ENCODE measurements around the gene OR9A2.

The OR9A2 gene, protein sequence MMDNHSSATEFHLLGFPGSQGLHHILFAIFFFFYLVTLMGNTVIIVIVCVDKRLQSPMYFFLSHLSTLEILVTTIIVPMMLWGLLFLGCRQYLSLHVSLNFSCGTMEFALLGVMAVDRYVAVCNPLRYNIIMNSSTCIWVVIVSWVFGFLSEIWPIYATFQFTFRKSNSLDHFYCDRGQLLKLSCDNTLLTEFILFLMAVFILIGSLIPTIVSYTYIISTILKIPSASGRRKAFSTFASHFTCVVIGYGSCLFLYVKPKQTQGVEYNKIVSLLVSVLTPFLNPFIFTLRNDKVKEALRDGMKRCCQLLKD

GRCh38 chr7:143027032-143027431 lies at the start of gene OR9A2:
OR9A2 (minus strand) TSS chr7:143027132; CDS start chr7:143027132, 0 bp downstream.
- H3K36me3 Mint-ChIP-seq (ENCODE audit: insufficient read depth) = peaks cover 3% of the 10 kb centered on the region
- H3K9me3 Mint-ChIP-seq = no peaks in the 10 kb centered on the region
- no peaks in the 10 kb centered on the region for H3K4me1 Mint-ChIP-seq

GRCh38 chr7:143074141-143074540 lies 47.2 kb upstream of the OR9A2 start:
- Mint-ChIP-seq H3K27me3 (peaks cover 74% of the 10 kb centered on the region), H3K27ac (ENCODE audit: low read depth) (no peak overlapping the region), H3K4me1 (no peaks in the 10 kb centered on the region), H3K4me3 (no peak overlapping the region), H3K36me3 (ENCODE audit: insufficient read depth) (no peaks in the 10 kb centered on the region), H3K9me3 (no peaks in the 10 kb centered on the region)
- ATAC-seq (replicated peaks; ENCODE audit: extremely low read depth, poor library complexity, severe bottlenecking) (no peak), DNase-seq (ENCODE audit: low spot score in 2 of 2) (no peak)

More at GRCh38 chr7:143027032-143027431, at the start of gene OR9A2:
- peaks cover 67% of the 10 kb centered on the region for H3K27me3 Mint-ChIP-seq
- no peak within 1 kb of the TSS for H3K27ac Mint-ChIP-seq (ENCODE audit: low read depth)
- no peak for ATAC-seq (replicated peaks; ENCODE audit: extremely low read depth, poor library complexity, severe bottlenecking)
- no peak for DNase-seq (ENCODE audit: low spot score in 2 of 2)
- H3K4me3 Mint-ChIP-seq = no peak within 1 kb of the TSS

DNA sequence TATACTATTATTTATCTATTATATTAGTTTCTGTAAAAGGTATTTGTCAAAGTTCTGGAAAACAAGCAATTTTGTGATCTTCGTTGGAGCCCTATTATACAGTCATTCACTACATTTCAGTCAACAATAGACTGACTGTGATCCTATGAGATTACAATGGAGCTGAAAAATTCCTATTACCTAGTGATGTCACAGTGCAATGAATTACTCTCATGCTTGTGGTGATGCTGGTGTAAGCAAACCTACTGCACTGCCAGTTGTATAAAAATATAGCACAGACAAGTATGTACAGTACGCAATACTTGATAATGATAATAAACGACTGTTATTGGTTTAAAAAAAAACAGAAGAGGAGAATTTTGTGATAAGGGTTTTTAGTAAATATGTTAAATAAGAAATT lies 46.6 kb upstream of the OR9A2 start:
- DNase-seq (ENCODE audit: low spot score in 2 of 2) (no peak), ATAC-seq (replicated peaks; ENCODE audit: extremely low read depth, poor library complexity, severe bottlenecking) (no peak)
- no peaks in the 10 kb centered on the region for H3K4me1 Mint-ChIP-seq
- H3K4me3 Mint-ChIP-seq = no peak overlapping the region
- no peaks in the 10 kb centered on the region for H3K36me3 Mint-ChIP-seq (ENCODE audit: insufficient read depth)
- peaks cover 74% of the 10 kb centered on the region for H3K27me3 Mint-ChIP-seq
- no peaks in the 10 kb centered on the region for H3K9me3 Mint-ChIP-seq
- H3K27ac Mint-ChIP-seq (ENCODE audit: low read depth) = no peak overlapping the region

GRCh38 chr7:143069912-143070500 lies 43.1 kb upstream of the OR9A2 start:
- H3K4me3 Mint-ChIP-seq = no peak overlapping the region
- no peak for ATAC-seq (replicated peaks; ENCODE audit: extremely low read depth, poor library complexity, severe bottlenecking)
- H3K27me3 Mint-ChIP-seq = peaks cover 44% of the 10 kb centered on the region
- H3K27ac Mint-ChIP-seq (ENCODE audit: low read depth) = no peak overlapping the region
- H3K36me3 Mint-ChIP-seq (ENCODE audit: insufficient read depth) = no peaks in the 10 kb centered on the region
- no peaks in the 10 kb centered on the region for H3K4me1 Mint-ChIP-seq
- H3K9me3 Mint-ChIP-seq = no peaks in the 10 kb centered on the region
- no peak for DNase-seq (ENCODE audit: low spot score in 2 of 2)

GRCh38 chr7:143068446-143068845 lies 41.5 kb upstream of the OR9A2 start:
- no peak for DNase-seq (ENCODE audit: low spot score in 2 of 2)
- Mint-ChIP-seq H3K27ac (ENCODE audit: low read depth) (no peak overlapping the region), H3K9me3 (no peaks in the 10 kb centered on the region), H3K4me1 (no peaks in the 10 kb centered on the region), H3K36me3 (ENCODE audit: insufficient read depth) (no peaks in the 10 kb centered on the region), H3K27me3 (peaks cover 30% of the 10 kb centered on the region), H3K4me3 (no peak overlapping the region)
- ATAC-seq (replicated peaks; ENCODE audit: extremely low read depth, poor library complexity, severe bottlenecking) = no peak

DNA sequence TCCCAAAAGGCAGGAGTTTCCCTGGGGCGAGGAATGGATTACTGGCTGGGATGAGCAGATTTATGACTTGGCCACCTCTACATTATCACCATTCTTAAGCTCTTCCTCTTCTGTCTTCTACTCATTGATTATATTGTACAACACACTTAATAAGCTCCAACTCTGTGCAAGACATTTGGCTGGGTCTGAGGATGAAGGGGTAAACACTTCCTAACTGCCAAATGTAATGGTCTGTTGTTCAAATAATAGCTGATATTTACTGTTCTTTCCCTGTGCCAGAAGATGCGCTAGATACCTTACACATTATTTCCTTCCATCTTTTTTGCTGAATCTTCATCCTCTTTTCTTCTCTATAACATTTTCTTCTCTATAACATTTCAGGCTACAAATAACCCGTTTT lies 36.8 kb upstream of the OR9A2 start:
- H3K36me3 Mint-ChIP-seq (ENCODE audit: insufficient read depth) = no peaks in the 10 kb centered on the region
- no peak overlapping the region for H3K4me3 Mint-ChIP-seq
- DNase-seq (ENCODE audit: low spot score in 2 of 2) = no peak
- H3K4me1 Mint-ChIP-seq = no peaks in the 10 kb centered on the region
- H3K27ac Mint-ChIP-seq (ENCODE audit: low read depth) = no peak overlapping the region
- no peak for ATAC-seq (replicated peaks; ENCODE audit: extremely low read depth, poor library complexity, severe bottlenecking)
- no peaks in the 10 kb centered on the region for H3K9me3 Mint-ChIP-seq
- peaks cover 19% of the 10 kb centered on the region for H3K27me3 Mint-ChIP-seq

- Mint-ChIP-seq H3K4me1 (no peaks in the 10 kb centered on the region), H3K36me3 (ENCODE audit: insufficient read depth) (no peaks in the 10 kb centered on the region), H3K4me3 (no peak overlapping the region), H3K27me3 (peaks cover 34% of the 10 kb centered on the region), H3K9me3 (no peaks in the 10 kb centered on the region), H3K27ac (ENCODE audit: low read depth) (no peak overlapping the region)
- ATAC-seq (replicated peaks; ENCODE audit: extremely low read depth, poor library complexity, severe bottlenecking) (no peak), DNase-seq (ENCODE audit: low spot score in 2 of 2) (no peak)
These were observed 28.8 kb upstream of the OR9A2 start for GRCh38 chr7:143055754-143056153.

- Mint-ChIP-seq H3K27me3 (peaks cover 34% of the 10 kb centered on the region), H3K27ac (ENCODE audit: low read depth) (no peak overlapping the region), H3K36me3 (ENCODE audit: insufficient read depth) (no peaks in the 10 kb centered on the region), H3K4me1 (no peaks in the 10 kb centered on the region), H3K4me3 (no peak overlapping the region), H3K9me3 (no peaks in the 10 kb centered on the region)
- ATAC-seq (replicated peaks; ENCODE audit: extremely low read depth, poor library complexity, severe bottlenecking) (no peak), DNase-seq (ENCODE audit: low spot score in 2 of 2) (no peak)
These were observed 27.7 kb upstream of the OR9A2 start for GRCh38 chr7:143054621-143055020.

GRCh38 chr7:143052041-143052440 lies 25.1 kb upstream of the OR9A2 start, which contains the start of gene OR6V1:
OR6V1 (plus strand) TSS chr7:143052341; CDS start chr7:143052341, 0 bp downstream.
- no peaks in the 10 kb centered on the region for H3K36me3 Mint-ChIP-seq (ENCODE audit: insufficient read depth)
- no peak within 1 kb of the TSS for H3K4me3 Mint-ChIP-seq
- no peaks in the 10 kb centered on the region for H3K9me3 Mint-ChIP-seq
- H3K4me1 Mint-ChIP-seq = no peaks in the 10 kb centered on the region
- no peak within 1 kb of the TSS for H3K27ac Mint-ChIP-seq (ENCODE audit: low read depth)
- DNase-seq (ENCODE audit: low spot score in 2 of 2) (no peak), ATAC-seq (replicated peaks; ENCODE audit: extremely low read depth, poor library complexity, severe bottlenecking) (no peak)
- H3K27me3 Mint-ChIP-seq = peaks cover 40% of the 10 kb centered on the region

DNA sequence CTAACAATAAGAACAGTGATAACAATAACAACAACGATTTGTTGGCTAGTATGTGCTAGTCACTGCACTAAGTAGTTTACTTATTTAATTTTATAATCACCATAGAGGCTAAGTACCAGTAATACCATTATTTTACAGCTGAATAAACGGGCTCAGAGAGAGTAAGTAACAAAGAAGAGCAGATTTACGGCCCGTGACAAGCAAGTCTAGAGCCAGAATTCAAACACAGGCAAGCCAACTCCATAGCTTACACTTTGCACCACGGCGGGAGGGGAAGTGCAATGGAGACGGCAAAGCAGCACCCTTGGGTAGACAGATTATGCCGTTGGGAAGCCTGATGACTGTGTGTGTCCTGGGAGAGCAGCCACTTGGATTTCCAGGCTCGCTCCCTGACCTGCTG lies 24.0 kb upstream of the OR9A2 start:
- Mint-ChIP-seq H3K4me1 (no peaks in the 10 kb centered on the region), H3K4me3 (no peak overlapping the region), H3K9me3 (no peaks in the 10 kb centered on the region), H3K36me3 (ENCODE audit: insufficient read depth) (peaks cover 1% of the 10 kb centered on the region), H3K27me3 (peaks cover 51% of the 10 kb centered on the region), H3K27ac (ENCODE audit: low read depth) (no peak overlapping the region)
- no peak for DNase-seq (ENCODE audit: low spot score in 2 of 2)
- ATAC-seq (replicated peaks; ENCODE audit: extremely low read depth, poor library complexity, severe bottlenecking) = no peak

DNA sequence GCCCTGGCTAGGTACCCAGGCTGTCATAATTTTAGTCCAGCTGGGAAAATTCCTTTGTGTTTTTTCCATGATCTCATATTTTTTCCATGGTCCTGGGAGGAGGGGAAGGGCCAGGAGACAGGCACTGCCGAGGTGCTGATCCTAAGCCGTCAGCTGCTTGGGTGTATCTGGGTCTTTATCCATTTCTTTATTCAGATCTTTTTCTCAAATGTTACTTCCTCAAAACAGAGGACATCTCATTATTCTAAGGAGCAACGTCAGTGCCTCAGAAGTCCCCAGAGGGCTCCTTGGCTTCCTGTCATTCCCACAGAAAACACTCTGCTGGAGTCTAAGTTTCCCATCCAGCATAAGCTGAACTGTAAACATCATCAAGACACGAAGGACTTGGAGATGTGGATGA lies 22.4 kb upstream of the OR9A2 start:
- Mint-ChIP-seq H3K4me1 (no peaks in the 10 kb centered on the region), H3K9me3 (no peaks in the 10 kb centered on the region), H3K27me3 (peaks cover 55% of the 10 kb centered on the region), H3K27ac (ENCODE audit: low read depth) (no peak overlapping the region), H3K36me3 (ENCODE audit: insufficient read depth) (peaks cover 1% of the 10 kb centered on the region), H3K4me3 (no peak overlapping the region)
- no peak for DNase-seq (ENCODE audit: low spot score in 2 of 2)
- no peak for ATAC-seq (replicated peaks; ENCODE audit: extremely low read depth, poor library complexity, severe bottlenecking)

- H3K4me3 Mint-ChIP-seq = no peak overlapping the region
- H3K9me3 Mint-ChIP-seq = no peaks in the 10 kb centered on the region
- DNase-seq (ENCODE audit: low spot score in 2 of 2) (no peak), ATAC-seq (replicated peaks; ENCODE audit: extremely low read depth, poor library complexity, severe bottlenecking) (no peak)
- no peaks in the 10 kb centered on the region for H3K4me1 Mint-ChIP-seq
- H3K27me3 Mint-ChIP-seq = peaks cover 51% of the 10 kb centered on the region
- H3K27ac Mint-ChIP-seq (ENCODE audit: low read depth) = no peak overlapping the region
- H3K36me3 Mint-ChIP-seq (ENCODE audit: insufficient read depth) = peaks cover 1% of the 10 kb centered on the region
These were observed 21.9 kb upstream of the OR9A2 start for GRCh38 chr7:143048827-143049226.

GRCh38 chr7:143047326-143047725 lies 20.4 kb upstream of the OR9A2 start:
- peaks cover 1% of the 10 kb centered on the region for H3K36me3 Mint-ChIP-seq (ENCODE audit: insufficient read depth)
- no peak overlapping the region for H3K27ac Mint-ChIP-seq (ENCODE audit: low read depth)

More at GRCh38 chr7:143047326-143047725, 20.4 kb upstream of the OR9A2 start:
- no peaks in the 10 kb centered on the region for H3K9me3 Mint-ChIP-seq
- peaks cover 48% of the 10 kb centered on the region for H3K27me3 Mint-ChIP-seq
- H3K4me3 Mint-ChIP-seq = no peak overlapping the region
- DNase-seq (ENCODE audit: low spot score in 2 of 2) (no peak), ATAC-seq (replicated peaks; ENCODE audit: extremely low read depth, poor library complexity, severe bottlenecking) (no peak)
- no peaks in the 10 kb centered on the region for H3K4me1 Mint-ChIP-seq

All from central memory CD8-positive, alpha-beta T cell (primary cell).